Measurements from ENCODE around the gene PPM1H. TPM values are rescaled to one million over a fixed set of nuclear protein-coding genes. Genes with fewer than 3 reads are reported as not detected.

Gene PPM1H
- total RNA-seq, 1 experiment from 2014 or later = 37.1 TPM

DNA sequence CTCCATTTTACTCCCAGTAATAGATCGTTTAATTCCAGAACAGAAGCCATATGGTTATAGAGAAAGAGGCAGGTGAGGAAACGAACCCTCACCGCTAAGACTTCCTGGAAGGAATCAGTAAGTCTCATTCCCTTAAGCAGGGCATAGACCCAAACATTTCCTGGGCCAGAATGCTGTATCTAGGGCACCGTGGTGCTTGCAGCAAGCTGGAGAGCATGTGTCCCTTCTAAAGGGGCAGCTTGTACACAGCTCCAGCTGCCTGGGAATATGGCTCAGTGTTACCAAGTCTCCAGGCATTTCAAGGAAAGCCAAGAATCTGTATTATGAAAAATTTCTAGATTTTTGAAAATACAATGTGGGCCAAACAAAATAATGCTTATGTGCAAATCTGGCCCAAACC, 73.4 kb downstream of the PPM1H start:
- Mint-ChIP-seq H3K9me3 (no peaks in the 10 kb centered on the region), H3K4me3 (no peak overlapping the region), H3K27me3 (ENCODE audit: low read depth) (no peaks in the 10 kb centered on the region; the same call in 1 of the 2 replicates), H3K27ac (no peak overlapping the region), H3K4me1 (peaks cover 59% of the 10 kb centered on the region), H3K36me3 (no peaks in the 10 kb centered on the region)
- ChIA-PET CTCF (interaction anchor here (1.2 kb wide), 1 partner anchor 207 kb away, joined by 5 read pairs; no protein-coding TSS in a partner anchor), POLR2A (no interaction called here)
- ATAC-seq (no peak), DNase-seq (ENCODE audit: low spot score) (no peak)
- no peak for TF ChIP-seq FOXP1 (CRISPR knock-in tag; IDR thresholded peaks at IDR 0.05; ENCODE audit: borderline replicate concordance)
- TF ChIP-seq ZBTB21 (CRISPR knock-in tag; IDR thresholded peaks at IDR 0.05; ENCODE audit: borderline replicate concordance) = no peak
- no peak for TF ChIP-seq RELA (CRISPR knock-in tag; IDR thresholded peaks at IDR 0.05; ENCODE audit: borderline replicate concordance)

DNA sequence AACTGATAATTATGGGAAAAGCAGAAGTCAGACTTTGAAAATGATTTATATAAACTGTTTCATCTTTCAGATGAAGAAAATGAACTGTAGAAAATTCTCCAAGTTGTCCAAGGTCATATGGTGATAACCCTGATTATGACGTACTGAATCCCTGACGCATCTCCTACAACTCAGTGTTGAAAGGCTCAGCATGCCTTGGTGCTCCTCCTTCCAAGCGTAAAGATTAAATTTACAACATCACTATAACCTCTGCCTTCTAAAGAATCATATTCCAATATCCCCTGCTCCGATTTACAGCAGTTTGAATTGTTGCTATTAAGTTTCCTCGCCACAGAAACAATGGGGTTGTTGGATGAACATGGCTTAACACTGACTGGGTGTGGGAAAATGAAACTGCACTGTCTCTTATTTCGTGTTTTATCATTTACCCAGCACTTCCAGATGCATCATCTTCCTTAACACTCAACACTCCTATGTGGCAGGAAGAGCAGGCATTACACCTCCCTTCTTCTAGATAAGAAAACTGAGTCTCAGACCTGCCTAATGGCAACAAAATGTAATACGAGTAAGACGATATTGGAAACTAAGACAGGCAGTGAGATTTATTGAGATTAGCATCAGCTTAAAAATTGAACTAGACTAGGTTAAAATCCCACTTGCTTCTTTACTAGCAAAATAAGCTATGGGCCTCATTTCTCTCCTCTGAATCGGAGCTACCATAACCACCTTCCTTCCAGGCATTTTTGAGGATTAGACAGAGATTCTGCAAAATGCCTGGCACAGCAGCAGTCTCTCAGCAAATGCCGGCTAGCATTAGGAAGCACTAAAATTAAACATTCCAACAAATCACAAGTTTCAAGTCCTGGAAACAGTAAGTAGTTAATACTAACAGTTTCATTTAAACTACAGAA, 74.2 kb downstream of the PPM1H start:
- TF ChIP-seq SMAD4 (CRISPR knock-in tag; IDR thresholded peaks at IDR 0.05) (no peak), ZNF219 (CRISPR knock-in tag; IDR thresholded peaks at IDR 0.05; ENCODE audit: borderline replicate concordance) (no peak), NFE2L1 (CRISPR knock-in tag; IDR thresholded peaks at IDR 0.05) (no peak), JUN (CRISPR knock-in tag; IDR thresholded peaks at IDR 0.05) (no peak), GRHL2 (CRISPR knock-in tag; IDR thresholded peaks at IDR 0.05; ENCODE audit: insufficient replicate concordance, severe bottlenecking) (no peak), ATF6 (CRISPR knock-in tag; IDR thresholded peaks at IDR 0.05) (no peak), ATF2 (CRISPR knock-in tag; IDR thresholded peaks at IDR 0.05; ENCODE audit: borderline replicate concordance, low read depth) (no peak), USF1 (CRISPR knock-in tag; IDR thresholded peaks at IDR 0.05) (no peak), ZNF121 (CRISPR knock-in tag; IDR thresholded peaks at IDR 0.05) (no peak), RORB (CRISPR knock-in tag; IDR thresholded peaks at IDR 0.05) (no peak), ATF1 (CRISPR knock-in tag; IDR thresholded peaks at IDR 0.05) (no peak), GTF2I (CRISPR knock-in tag; conservative IDR thresholded peaks at IDR 0.05) (no peak), NR2C2 (CRISPR knock-in tag; IDR thresholded peaks at IDR 0.05) (no peak), CTCF (IDR thresholded peaks at IDR 0.05) (no peak), RELA (CRISPR knock-in tag; IDR thresholded peaks at IDR 0.05; ENCODE audit: borderline replicate concordance) (no peak), ZNF671 (CRISPR knock-in tag; IDR thresholded peaks at IDR 0.05) (no peak), ZNF232 (CRISPR knock-in tag; IDR thresholded peaks at IDR 0.05) (no peak)
- TF ChIP-seq, protein P1, sequence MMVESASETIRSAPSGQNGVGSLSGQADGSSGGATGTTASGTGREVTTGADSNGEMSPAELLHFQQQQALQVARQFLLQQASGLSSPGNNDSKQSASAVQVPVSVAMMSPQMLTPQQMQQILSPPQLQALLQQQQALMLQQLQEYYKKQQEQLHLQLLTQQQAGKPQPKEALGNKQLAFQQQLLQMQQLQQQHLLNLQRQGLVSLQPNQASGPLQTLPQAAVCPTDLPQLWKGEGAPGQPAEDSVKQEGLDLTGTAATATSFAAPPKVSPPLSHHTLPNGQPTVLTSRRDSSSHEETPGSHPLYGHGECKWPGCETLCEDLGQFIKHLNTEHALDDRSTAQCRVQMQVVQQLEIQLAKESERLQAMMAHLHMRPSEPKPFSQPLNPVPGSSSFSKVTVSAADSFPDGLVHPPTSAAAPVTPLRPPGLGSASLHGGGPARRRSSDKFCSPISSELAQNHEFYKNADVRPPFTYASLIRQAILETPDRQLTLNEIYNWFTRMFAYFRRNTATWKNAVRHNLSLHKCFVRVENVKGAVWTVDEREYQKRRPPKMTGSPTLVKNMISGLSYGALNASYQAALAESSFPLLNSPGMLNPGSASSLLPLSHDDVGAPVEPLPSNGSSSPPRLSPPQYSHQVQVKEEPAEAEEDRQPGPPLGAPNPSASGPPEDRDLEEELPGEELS (CRISPR knock-in tag; IDR thresholded peaks at IDR 0.05) = no peak
- TF ChIP-seq, protein P2, sequence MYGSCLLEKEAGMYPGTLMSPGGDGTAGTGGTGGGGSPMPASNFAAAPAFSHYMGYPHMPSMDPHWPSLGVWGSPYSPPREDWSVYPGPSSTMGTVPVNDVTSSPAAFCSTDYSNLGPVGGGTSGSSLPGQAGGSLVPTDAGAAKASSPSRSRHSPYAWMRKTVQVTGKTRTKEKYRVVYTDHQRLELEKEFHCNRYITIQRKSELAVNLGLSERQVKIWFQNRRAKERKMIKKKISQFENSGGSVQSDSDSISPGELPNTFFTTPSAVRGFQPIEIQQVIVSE (CRISPR knock-in tag; IDR thresholded peaks at IDR 0.05; ENCODE audit: borderline replicate concordance) = no peak
- Mint-ChIP-seq H3K36me3 (no peaks in the 10 kb centered on the region), H3K9me3 (no peaks in the 10 kb centered on the region), H3K4me1 (peaks cover 50% of the 10 kb centered on the region), H3K27me3 (ENCODE audit: low read depth) (no peaks in the 10 kb centered on the region; the same call in 1 of the 2 replicates), H3K4me3 (no peak overlapping the region), H3K27ac (no peak overlapping the region)
- DNase-seq (ENCODE audit: low spot score) (no peak), ATAC-seq (no peak)
- CTCF ChIA-PET = interaction anchor here (1.2 kb wide), 1 partner anchor 208 kb away, joined by 5 read pairs; no protein-coding TSS in a partner anchor
- POLR2A ChIA-PET = no interaction called here

All from WTC11 (cell line).